ENCODE results near the gene MIXL1. TPM values are rescaled to one million over a fixed set of nuclear protein-coding genes. Genes with fewer than 3 reads are reported as not detected.

MIXL1 gene
- total and polyA plus RNA-seq, 3 donors from 2014 or later = 0.39 to 0.68 (median 0.66) TPM

GRCh38 chr1:226220473-226221189 lies 2.8 kb upstream of the MIXL1 start:
- no peaks in the 10 kb centered on the region for H3K4me1 ChIP-seq
- H3K36me3 ChIP-seq (ENCODE audit: low read depth, missing control alignments) = no peaks in the 10 kb centered on the region
- H3K27ac ChIP-seq = no peak overlapping the region
- H3K9me3 ChIP-seq = no peaks in the 10 kb centered on the region
- DNase-seq = no peak
- intact Hi-C loops (cut with DNase I; ENCODE audit: low total_unique reads) = no loop called here
- TF ChIP-seq CTCF (IDR thresholded peaks at IDR 0.05) (no peak), POLR2A (IDR thresholded peaks at IDR 0.05) (no peak)
- no peak overlapping the region for H3K4me3 ChIP-seq
- WGBS, 2 donors = 72 to 80% methylated on average over 11 of the region's 11 CpGs
- no peaks in the 10 kb centered on the region for H3K27me3 ChIP-seq

- WGBS, 2 donors = 64 to 70% methylated on average over 9 to 10 of the region's 10 CpGs
- intact Hi-C loops (cut with DNase I; ENCODE audit: low total_unique reads) = no loop called here
- Histone ChIP-seq H3K27ac (no peak overlapping the region), H3K27me3 (no peaks in the 10 kb centered on the region), H3K4me3 (peak overlapping the region in 1 of 2 donors; percentile 58), H3K36me3 (ENCODE audit: low read depth, missing control alignments) (no peaks in the 10 kb centered on the region), H3K9me3 (no peaks in the 10 kb centered on the region), H3K4me1 (no peaks in the 10 kb centered on the region)
- no peak for TF ChIP-seq CTCF (IDR thresholded peaks at IDR 0.05)
- TF ChIP-seq POLR2A (IDR thresholded peaks at IDR 0.05) = no peak
- no peak for DNase-seq
Observed at GRCh38 chr1:226222686-226223085, 778 bp upstream of the MIXL1 start.

GRCh38 chr1:226223786-226224244 lies 351 bp downstream of the MIXL1 start:
- Histone ChIP-seq H3K27me3 (no peaks in the 10 kb centered on the region), H3K9me3 (no peaks in the 10 kb centered on the region), H3K4me1 (no peaks in the 10 kb centered on the region), H3K4me3 (peak overlapping the region; percentile 40 to 58), H3K27ac (no peak overlapping the region), H3K36me3 (ENCODE audit: low read depth, missing control alignments) (no peaks in the 10 kb centered on the region)
- intact Hi-C loops (cut with DNase I; ENCODE audit: low total_unique reads) = no loop called here
- 0% methylated on average over 5 to 33 of the region's 55 CpGs for WGBS, 2 donors
- DNase-seq = peak; percentile 33
- no peak for TF ChIP-seq POLR2A (IDR thresholded peaks at IDR 0.05)
- TF ChIP-seq CTCF (IDR thresholded peaks at IDR 0.05) = no peak

GRCh38 chr1:226226601-226227000 lies 3.1 kb downstream of the MIXL1 start:
- H3K9me3 ChIP-seq = no peaks in the 10 kb centered on the region
- no peak for DNase-seq
- no peaks in the 10 kb centered on the region for H3K4me1 ChIP-seq
- no peaks in the 10 kb centered on the region for H3K36me3 ChIP-seq (ENCODE audit: low read depth, missing control alignments)
- 78 to 87% methylated on average over 3 of the region's 3 CpGs for WGBS, 2 donors
- H3K27ac ChIP-seq = no peak overlapping the region
- intact Hi-C loops (cut with DNase I; ENCODE audit: low total_unique reads) = no loop called here
- H3K4me3 ChIP-seq = no peak overlapping the region
- no peaks in the 10 kb centered on the region for H3K27me3 ChIP-seq
- TF ChIP-seq CTCF (IDR thresholded peaks at IDR 0.05) (no peak), POLR2A (IDR thresholded peaks at IDR 0.05) (no peak)

GRCh38 chr1:226233293-226233692 lies 9.8 kb downstream of the MIXL1 start:
- TF ChIP-seq POLR2A (IDR thresholded peaks at IDR 0.05) (no peak), CTCF (IDR thresholded peaks at IDR 0.05) (no peak)
- no peak overlapping the region for H3K27ac ChIP-seq
- intact Hi-C loops (cut with DNase I; ENCODE audit: low total_unique reads) = no loop called here
- no peaks in the 10 kb centered on the region for H3K36me3 ChIP-seq (ENCODE audit: low read depth, missing control alignments)
- DNase-seq = no peak
- H3K9me3 ChIP-seq = no peaks in the 10 kb centered on the region
- 81 to 86% methylated on average over 6 of the region's 6 CpGs for WGBS, 2 donors
- H3K4me1 ChIP-seq = no peaks in the 10 kb centered on the region
- H3K4me3 ChIP-seq = no peak overlapping the region
- no peaks in the 10 kb centered on the region for H3K27me3 ChIP-seq

Data from testis (tissue), 3 donors.